ENCODE results near the gene MKNK1. TPM values are rescaled to one million over a fixed set of nuclear protein-coding genes. Genes with fewer than 3 reads are reported as not detected.

The MKNK1 gene
- total RNA-seq, 1 experiment from 2014 or later: 40.1 TPM

- Histone ChIP-seq H3K4me1 (ENCODE audit: control insufficient read depth, insufficient read depth, low read length) (no peaks in the 10 kb centered on the region), H3K27me3 (ENCODE audit: control insufficient read depth, insufficient read depth, low read length) (no peaks in the 10 kb centered on the region), H3K27ac (ENCODE audit: low read length) (no peak overlapping the region), H3K9me3 (ENCODE audit: control insufficient read depth, insufficient read depth, low read depth, low read length) (no peaks in the 10 kb centered on the region), H3K4me3 (ENCODE audit: low read depth in 2 of 2, low read length in 2 of 2) (no peak overlapping the region), H3K36me3 (ENCODE audit: control insufficient read depth, insufficient read depth, low read length) (no peaks in the 10 kb centered on the region)
- CTCF ChIA-PET: no interaction called here
- ATAC-seq (no peak), DNase-seq (ENCODE audit: low read depth, low spot score) (no peak)
- intact Hi-C loops (cut with micrococcal nuclease; ENCODE audit: unreplicated experiment): no loop called here
- POLR2A ChIA-PET: interaction anchor here (0.6 kb wide), 1 partner anchor 33 kb away, joined by 3 read pairs; no protein-coding TSS in a partner anchor
- no TSS peak for BruUV-seq (replicated peaks)
- in situ Hi-C loops (cut with HindIII; ENCODE audit: low pct_unique_long_range_greater_than_20kb, low sequenced_read_pairs): no loop called here
- no peak for TF ChIP-seq POLR2AphosphoS5 (IDR thresholded peaks at IDR 0.05; ENCODE audit: low read depth, low read length)
- TF ChIP-seq, protein P1, sequence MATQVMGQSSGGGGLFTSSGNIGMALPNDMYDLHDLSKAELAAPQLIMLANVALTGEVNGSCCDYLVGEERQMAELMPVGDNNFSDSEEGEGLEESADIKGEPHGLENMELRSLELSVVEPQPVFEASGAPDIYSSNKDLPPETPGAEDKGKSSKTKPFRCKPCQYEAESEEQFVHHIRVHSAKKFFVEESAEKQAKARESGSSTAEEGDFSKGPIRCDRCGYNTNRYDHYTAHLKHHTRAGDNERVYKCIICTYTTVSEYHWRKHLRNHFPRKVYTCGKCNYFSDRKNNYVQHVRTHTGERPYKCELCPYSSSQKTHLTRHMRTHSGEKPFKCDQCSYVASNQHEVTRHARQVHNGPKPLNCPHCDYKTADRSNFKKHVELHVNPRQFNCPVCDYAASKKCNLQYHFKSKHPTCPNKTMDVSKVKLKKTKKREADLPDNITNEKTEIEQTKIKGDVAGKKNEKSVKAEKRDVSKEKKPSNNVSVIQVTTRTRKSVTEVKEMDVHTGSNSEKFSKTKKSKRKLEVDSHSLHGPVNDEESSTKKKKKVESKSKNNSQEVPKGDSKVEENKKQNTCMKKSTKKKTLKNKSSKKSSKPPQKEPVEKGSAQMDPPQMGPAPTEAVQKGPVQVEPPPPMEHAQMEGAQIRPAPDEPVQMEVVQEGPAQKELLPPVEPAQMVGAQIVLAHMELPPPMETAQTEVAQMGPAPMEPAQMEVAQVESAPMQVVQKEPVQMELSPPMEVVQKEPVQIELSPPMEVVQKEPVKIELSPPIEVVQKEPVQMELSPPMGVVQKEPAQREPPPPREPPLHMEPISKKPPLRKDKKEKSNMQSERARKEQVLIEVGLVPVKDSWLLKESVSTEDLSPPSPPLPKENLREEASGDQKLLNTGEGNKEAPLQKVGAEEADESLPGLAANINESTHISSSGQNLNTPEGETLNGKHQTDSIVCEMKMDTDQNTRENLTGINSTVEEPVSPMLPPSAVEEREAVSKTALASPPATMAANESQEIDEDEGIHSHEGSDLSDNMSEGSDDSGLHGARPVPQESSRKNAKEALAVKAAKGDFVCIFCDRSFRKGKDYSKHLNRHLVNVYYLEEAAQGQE (IDR thresholded peaks at IDR 0.05; ENCODE audit: insufficient read depth in 1 of 2, low read depth in 2 of 2, low read length in 1 of 2): no peak
- TF ChIP-seq SIN3A (IDR thresholded peaks at IDR 0.05; ENCODE audit: borderline replicate concordance, insufficient read depth, low read depth, low read length): no peak
- no peak for TF ChIP-seq TCF7L2 (IDR thresholded peaks at IDR 0.05; ENCODE audit: low read depth, low read length)
- TF ChIP-seq, protein P2, sequence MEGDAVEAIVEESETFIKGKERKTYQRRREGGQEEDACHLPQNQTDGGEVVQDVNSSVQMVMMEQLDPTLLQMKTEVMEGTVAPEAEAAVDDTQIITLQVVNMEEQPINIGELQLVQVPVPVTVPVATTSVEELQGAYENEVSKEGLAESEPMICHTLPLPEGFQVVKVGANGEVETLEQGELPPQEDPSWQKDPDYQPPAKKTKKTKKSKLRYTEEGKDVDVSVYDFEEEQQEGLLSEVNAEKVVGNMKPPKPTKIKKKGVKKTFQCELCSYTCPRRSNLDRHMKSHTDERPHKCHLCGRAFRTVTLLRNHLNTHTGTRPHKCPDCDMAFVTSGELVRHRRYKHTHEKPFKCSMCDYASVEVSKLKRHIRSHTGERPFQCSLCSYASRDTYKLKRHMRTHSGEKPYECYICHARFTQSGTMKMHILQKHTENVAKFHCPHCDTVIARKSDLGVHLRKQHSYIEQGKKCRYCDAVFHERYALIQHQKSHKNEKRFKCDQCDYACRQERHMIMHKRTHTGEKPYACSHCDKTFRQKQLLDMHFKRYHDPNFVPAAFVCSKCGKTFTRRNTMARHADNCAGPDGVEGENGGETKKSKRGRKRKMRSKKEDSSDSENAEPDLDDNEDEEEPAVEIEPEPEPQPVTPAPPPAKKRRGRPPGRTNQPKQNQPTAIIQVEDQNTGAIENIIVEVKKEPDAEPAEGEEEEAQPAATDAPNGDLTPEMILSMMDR (IDR thresholded peaks at IDR 0.05): no peak
Observed at GRCh38 chr1:46563341-46563740, 40.7 kb downstream of the MKNK1 start.

DNA sequence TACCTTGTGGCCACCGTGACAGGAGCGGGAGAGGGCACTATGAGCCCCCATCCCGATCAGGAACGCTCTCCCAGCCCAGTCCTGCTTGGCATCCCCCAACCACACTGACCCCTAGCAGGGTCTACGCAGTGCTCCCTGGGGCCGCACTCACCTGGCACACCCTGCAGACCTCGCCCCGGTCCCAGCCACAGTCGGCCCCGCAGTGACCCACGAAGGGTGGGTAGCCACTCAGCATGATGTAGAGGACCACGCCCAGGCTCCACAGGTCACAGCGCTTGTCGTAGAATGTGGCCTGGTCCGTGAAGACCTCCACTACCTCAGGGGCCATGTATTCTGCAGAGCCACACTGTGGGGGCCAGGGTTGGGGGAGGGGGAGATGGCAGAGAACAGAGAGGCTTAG is 41.6 kb downstream of the MKNK1 start:
- H3K27ac ChIP-seq (ENCODE audit: low read length): no peak overlapping the region
- no peaks in the 10 kb centered on the region for H3K4me1 ChIP-seq (ENCODE audit: control insufficient read depth, insufficient read depth, low read length)
- H3K27me3 ChIP-seq (ENCODE audit: control insufficient read depth, insufficient read depth, low read length): no peaks in the 10 kb centered on the region
- CTCF ChIA-PET: no interaction called here
- POLR2A ChIA-PET: no interaction called here
- no peak for DNase-seq (ENCODE audit: low read depth, low spot score)
- H3K36me3 ChIP-seq (ENCODE audit: control insufficient read depth, insufficient read depth, low read length): no peaks in the 10 kb centered on the region
- no peak for ATAC-seq
- BruUV-seq (replicated peaks): no TSS peak
- intact Hi-C loops (cut with micrococcal nuclease; ENCODE audit: unreplicated experiment) (no loop called here), in situ Hi-C loops (cut with HindIII; ENCODE audit: low pct_unique_long_range_greater_than_20kb, low sequenced_read_pairs) (no loop called here)
- H3K4me3 ChIP-seq (ENCODE audit: low read depth in 2 of 2, low read length in 2 of 2): no peak overlapping the region
- TF ChIP-seq, protein P2 (IDR thresholded peaks at IDR 0.05): no peak
- TF ChIP-seq TCF7L2 (IDR thresholded peaks at IDR 0.05; ENCODE audit: low read depth, low read length): no peak
- TF ChIP-seq SIN3A (IDR thresholded peaks at IDR 0.05; ENCODE audit: borderline replicate concordance, insufficient read depth, low read depth, low read length): no peak
- no peak for TF ChIP-seq POLR2AphosphoS5 (IDR thresholded peaks at IDR 0.05; ENCODE audit: low read depth, low read length)
- TF ChIP-seq, protein P1 (IDR thresholded peaks at IDR 0.05; ENCODE audit: insufficient read depth in 1 of 2, low read depth in 2 of 2, low read length in 1 of 2): no peak
- no peaks in the 10 kb centered on the region for H3K9me3 ChIP-seq (ENCODE audit: control insufficient read depth, insufficient read depth, low read depth, low read length)
